Measurements from ENCODE around the gene CPSF6. TPM values are rescaled to one million over a fixed set of nuclear protein-coding genes. Genes with fewer than 3 reads are reported as not detected.

Gene CPSF6
- total and polyA plus RNA-seq, 2 donors (not counting 1 experiment from before 2014, with no cell fraction given), result 18.0 to 43.2 TPM

DNA sequence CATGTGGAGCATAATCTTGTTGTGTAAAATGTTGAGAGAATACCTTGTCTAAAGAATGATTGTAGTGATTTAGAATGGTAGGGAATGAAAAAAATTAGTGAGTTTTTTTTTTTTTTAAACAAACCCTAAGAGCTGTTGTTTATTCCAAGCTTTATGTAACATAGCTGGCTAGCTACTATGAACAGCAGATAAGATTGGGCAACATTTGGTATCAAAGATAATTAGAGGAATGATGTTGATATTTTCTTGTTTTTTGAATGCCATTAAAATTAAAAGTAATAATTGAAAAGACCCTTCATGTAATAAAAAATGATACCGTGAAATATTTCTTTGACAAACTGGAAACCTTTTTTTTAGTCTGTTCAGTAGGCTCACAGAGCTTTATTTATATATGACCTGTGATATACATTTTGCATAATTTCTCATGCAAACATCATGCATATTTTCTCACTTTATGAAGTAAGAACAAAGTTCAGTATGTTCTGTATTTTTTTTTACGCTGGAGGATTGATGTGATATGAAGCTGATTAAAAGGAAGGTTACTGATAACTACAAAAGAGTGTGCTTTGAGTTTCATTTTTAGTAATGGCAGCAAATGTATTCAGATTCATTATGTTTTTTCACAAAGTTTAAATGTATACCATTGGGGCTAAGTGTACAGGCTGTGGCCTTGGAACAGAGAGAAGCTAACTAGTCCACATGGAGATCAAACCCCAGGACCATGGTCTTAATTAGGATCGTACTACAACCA lies 8.1 kb downstream of the CPSF6 start:
- no peak for DNase-seq (ENCODE audit: low read depth in 2 of 2)

GRCh38 chr12:69252033-69252432 lies 12.7 kb downstream of the CPSF6 start:
- peaks cover 44% of the 10 kb centered on the region for H3K79me2 ChIP-seq (ENCODE audit: control insufficient read depth, insufficient read depth, low read length)
- H3K4me3 ChIP-seq (replicated peaks in 1 of 4; ENCODE audit: control extremely low read depth in 1 of 4, insufficient read depth in 1 of 4, low read depth in 3 of 4, low read length in 4 of 4), result no peak overlapping the region
- peak in 1 of 2 donors; percentile 29 for DNase-seq (ENCODE audit: low read depth in 2 of 2)
- no peak overlapping the region for H3K9ac ChIP-seq (ENCODE audit: insufficient read depth, low read length)
- H3K36me3 ChIP-seq (ENCODE audit: control insufficient read depth, insufficient read depth, low read length), result no peaks in the 10 kb centered on the region
- TF ChIP-seq EZH2 (IDR thresholded peaks at IDR 0.05; ENCODE audit: low read length, missing control alignments) (no peak), CTCF (conservative IDR thresholded peaks at IDR 0.05 in 1 of 2, IDR thresholded peaks at IDR 0.05 in 1 of 2; ENCODE audit: low read depth in 1 of 2, low read length in 2 of 2) (no peak)
- H3K27me3 ChIP-seq (ENCODE audit: control insufficient read depth, insufficient read depth, low read length), result no peaks in the 10 kb centered on the region
- peaks cover 4% of the 10 kb centered on the region for H4K20me1 ChIP-seq (ENCODE audit: control insufficient read depth, extremely low read depth, insufficient read depth, low read length)
- no peaks in the 10 kb centered on the region for H3K9me3 ChIP-seq (ENCODE audit: control insufficient read depth, insufficient read depth, low read depth, low read length)
- H3K27ac ChIP-seq (ENCODE audit: insufficient read depth, low read length), result no peak overlapping the region
- H2AFZ ChIP-seq (ENCODE audit: low read length), result no peak overlapping the region
- H3K4me2 ChIP-seq (ENCODE audit: extremely low read depth, insufficient read depth, low read length), result no peak overlapping the region
- no peaks in the 10 kb centered on the region for H3K4me1 ChIP-seq (ENCODE audit: control insufficient read depth, extremely low read depth, insufficient read depth, low read length)

More for the DNA sequence above, 8.1 kb downstream of the CPSF6 start:
- Histone ChIP-seq H4K20me1 (ENCODE audit: control insufficient read depth, extremely low read depth, insufficient read depth, low read length) (peaks cover 4% of the 10 kb centered on the region), H3K9me3 (ENCODE audit: control insufficient read depth, insufficient read depth, low read depth, low read length) (no peaks in the 10 kb centered on the region), H3K9ac (ENCODE audit: insufficient read depth, low read length) (no peak overlapping the region), H3K4me3 (replicated peaks in 1 of 4; ENCODE audit: control extremely low read depth in 1 of 4, insufficient read depth in 1 of 4, low read depth in 3 of 4, low read length in 4 of 4) (no peak overlapping the region), H3K4me1 (ENCODE audit: control insufficient read depth, extremely low read depth, insufficient read depth, low read length) (no peaks in the 10 kb centered on the region), H3K27ac (ENCODE audit: insufficient read depth, low read length) (no peak overlapping the region), H2AFZ (ENCODE audit: low read length) (no peak overlapping the region), H3K79me2 (ENCODE audit: control insufficient read depth, insufficient read depth, low read length) (peaks cover 85% of the 10 kb centered on the region), H3K4me2 (ENCODE audit: extremely low read depth, insufficient read depth, low read length) (no peak overlapping the region), H3K27me3 (ENCODE audit: control insufficient read depth, insufficient read depth, low read length) (no peaks in the 10 kb centered on the region), H3K36me3 (ENCODE audit: control insufficient read depth, insufficient read depth, low read length) (no peaks in the 10 kb centered on the region)
- TF ChIP-seq CTCF (conservative IDR thresholded peaks at IDR 0.05 in 1 of 2, IDR thresholded peaks at IDR 0.05 in 1 of 2; ENCODE audit: low read depth in 1 of 2, low read length in 2 of 2), result no peak
- TF ChIP-seq EZH2 (IDR thresholded peaks at IDR 0.05; ENCODE audit: low read length, missing control alignments), result no peak

DNA sequence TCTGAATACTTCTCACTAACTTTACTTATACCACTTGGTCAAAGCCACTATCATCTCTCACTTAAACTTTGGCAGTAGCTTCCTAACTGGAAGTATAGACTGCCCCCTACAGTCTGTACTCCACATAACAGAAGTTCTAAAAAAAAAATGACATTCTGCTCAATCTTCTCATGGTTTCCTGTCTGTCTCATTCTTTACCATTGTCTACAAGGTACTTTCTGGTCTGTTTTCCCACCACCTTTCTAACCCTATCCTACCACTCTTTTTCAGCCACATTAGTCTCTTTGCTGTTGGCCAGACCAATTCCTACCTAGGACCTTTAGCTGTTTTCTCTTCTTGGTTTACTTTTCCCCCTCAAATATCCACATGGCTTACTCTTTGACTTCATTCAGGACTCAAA lies 14.7 kb downstream of the CPSF6 start:
- H3K9ac ChIP-seq (ENCODE audit: insufficient read depth, low read length), result no peak overlapping the region
- no peaks in the 10 kb centered on the region for H3K27me3 ChIP-seq (ENCODE audit: control insufficient read depth, insufficient read depth, low read length)
- H2AFZ ChIP-seq (ENCODE audit: low read length), result no peak overlapping the region
- no peak overlapping the region for H3K27ac ChIP-seq (ENCODE audit: insufficient read depth, low read length)
- DNase-seq (ENCODE audit: low read depth in 2 of 2), result peak; percentile 43 to 63
- H3K9me3 ChIP-seq (ENCODE audit: control insufficient read depth, insufficient read depth, low read depth, low read length), result no peaks in the 10 kb centered on the region
- H3K4me1 ChIP-seq (ENCODE audit: control insufficient read depth, extremely low read depth, insufficient read depth, low read length), result no peaks in the 10 kb centered on the region
- H4K20me1 ChIP-seq (ENCODE audit: control insufficient read depth, extremely low read depth, insufficient read depth, low read length), result no peaks in the 10 kb centered on the region
- TF ChIP-seq EZH2 (IDR thresholded peaks at IDR 0.05; ENCODE audit: low read length, missing control alignments) (no peak), CTCF (conservative IDR thresholded peaks at IDR 0.05 in 1 of 2, IDR thresholded peaks at IDR 0.05 in 1 of 2; ENCODE audit: low read depth in 1 of 2, low read length in 2 of 2) (peak; percentile 44 to 58)
- H3K36me3 ChIP-seq (ENCODE audit: control insufficient read depth, insufficient read depth, low read length), result peaks cover 4% of the 10 kb centered on the region
- H3K4me2 ChIP-seq (ENCODE audit: extremely low read depth, insufficient read depth, low read length), result no peak overlapping the region
- peaks cover 25% of the 10 kb centered on the region for H3K79me2 ChIP-seq (ENCODE audit: control insufficient read depth, insufficient read depth, low read length)
- no peak overlapping the region for H3K4me3 ChIP-seq (replicated peaks in 1 of 4; ENCODE audit: control extremely low read depth in 1 of 4, insufficient read depth in 1 of 4, low read depth in 3 of 4, low read length in 4 of 4)
